HG02610 (cell line): ENCODE measurements around the gene MRPL37.

Experiments used
- ATAC-seq: cut with Tn5 transposase; IDR thresholded peaks from one replicate; pipeline ENCODE4 v1.9.1; 2021; ENCODE audit warnings: mild to moderate bottlenecking, moderate library complexity; ENCODE audit not compliant: unreplicated experiment

The MRPL37 gene

DNA sequence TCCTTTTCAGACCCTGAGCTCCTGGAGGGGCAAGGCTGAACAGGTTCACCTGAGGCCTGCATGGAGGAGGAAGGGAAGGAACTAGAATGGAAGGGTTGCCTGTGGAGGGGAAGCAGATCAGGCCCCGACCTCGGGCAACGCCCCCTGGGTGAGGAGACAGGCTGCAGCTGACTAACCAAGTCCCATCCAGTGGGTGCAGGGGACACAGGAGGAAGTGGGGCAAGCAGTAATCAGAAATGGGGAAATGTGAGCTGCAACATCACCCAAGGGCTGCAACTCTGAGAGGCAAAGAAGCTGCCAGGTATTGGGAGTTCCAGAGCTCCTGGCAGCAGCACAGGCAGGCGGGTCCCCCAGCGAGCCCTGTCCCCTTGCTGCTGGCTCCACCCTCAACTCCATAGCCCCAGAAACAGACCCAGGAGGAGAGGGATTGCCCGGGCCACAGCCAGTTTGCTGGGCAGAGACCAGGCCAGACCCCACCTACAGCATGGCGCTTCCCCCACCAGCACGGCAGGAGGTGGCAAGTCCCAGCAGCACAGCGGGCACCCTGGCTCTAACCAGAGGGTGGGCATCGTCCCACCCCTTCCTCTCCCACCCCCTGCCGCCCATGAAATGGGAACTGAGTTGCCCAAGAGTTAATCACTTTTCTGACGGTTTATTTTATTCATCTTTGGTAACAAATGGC is 38.5 kb downstream of the MRPL37 start:
- ATAC-seq: no peak

- ATAC-seq: no peak
These were observed 39.0 kb downstream of the MRPL37 start for GRCh38 chr1:54239035-54239383.

- no peak for ATAC-seq
These were observed 39.7 kb downstream of the MRPL37 start for GRCh38 chr1:54239631-54240031.

- ATAC-seq: no peak
These were observed 40.9 kb downstream of the MRPL37 start for GRCh38 chr1:54240741-54241335.

DNA sequence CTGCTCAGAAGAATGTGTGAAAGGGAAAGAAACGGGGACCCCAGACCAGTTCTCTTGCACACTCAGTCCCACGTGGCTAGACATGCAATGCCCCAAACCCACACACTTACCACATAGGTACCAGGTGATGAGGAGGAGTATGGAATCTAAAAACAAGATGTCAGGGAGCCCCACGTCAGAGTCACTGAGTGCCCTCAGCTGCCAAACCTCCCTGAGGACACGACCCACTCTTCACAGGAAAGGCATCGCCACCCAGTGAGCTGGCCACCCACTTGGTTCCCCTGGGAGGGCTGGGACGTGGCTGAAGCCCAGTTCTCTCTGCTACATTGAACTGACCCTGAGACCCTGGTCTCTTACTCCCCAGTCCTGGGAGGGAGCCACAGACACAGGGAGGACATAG is 41.4 kb downstream of the MRPL37 start:
- ATAC-seq: no peak

GRCh38 chr1:54243022-54243421 is 43.1 kb downstream of the MRPL37 start:
- no peak for ATAC-seq

DNA sequence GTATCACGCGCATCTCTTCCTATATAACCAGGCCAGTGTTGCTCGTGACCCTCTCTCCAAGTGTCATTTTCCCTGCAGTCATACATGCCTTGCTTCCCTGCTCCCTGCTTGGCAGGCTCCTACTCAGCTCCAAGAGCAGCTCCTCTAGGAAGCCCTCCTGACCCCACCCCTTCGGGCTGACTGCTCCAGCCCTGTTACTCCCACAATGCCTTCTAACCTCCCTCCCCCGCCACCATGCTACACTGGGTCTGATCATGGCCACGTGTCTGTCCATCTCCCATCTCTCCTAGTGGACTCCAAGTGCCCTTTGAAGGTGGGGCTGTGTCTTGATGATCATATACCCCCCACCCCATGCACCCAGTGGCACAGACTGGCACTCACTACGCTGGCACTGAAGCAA is 44.7 kb downstream of the MRPL37 start:
- no peak for ATAC-seq

DNA sequence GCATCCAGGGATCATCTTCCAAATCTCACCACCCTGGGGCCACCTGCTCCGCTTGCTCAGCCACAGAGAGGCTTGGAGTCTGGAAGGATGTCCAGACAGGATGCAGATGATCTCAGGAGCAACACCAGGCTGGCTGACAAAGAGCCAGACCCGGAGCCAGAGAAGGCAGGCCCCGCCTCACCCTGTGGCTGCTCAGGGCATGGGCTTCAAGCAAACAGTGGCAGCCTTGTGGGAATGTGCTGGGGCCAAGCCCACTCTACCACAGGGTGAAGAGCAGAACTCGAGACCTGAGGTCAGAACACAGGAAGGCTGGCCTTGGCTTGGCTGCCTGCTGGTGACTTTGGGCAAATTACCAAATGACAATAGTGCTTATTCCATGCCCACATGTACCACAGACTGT is 45.5 kb downstream of the MRPL37 start:
- ATAC-seq: no peak

GRCh38 chr1:54246116-54246721 is 46.3 kb downstream of the MRPL37 start:
- no peak for ATAC-seq

DNA sequence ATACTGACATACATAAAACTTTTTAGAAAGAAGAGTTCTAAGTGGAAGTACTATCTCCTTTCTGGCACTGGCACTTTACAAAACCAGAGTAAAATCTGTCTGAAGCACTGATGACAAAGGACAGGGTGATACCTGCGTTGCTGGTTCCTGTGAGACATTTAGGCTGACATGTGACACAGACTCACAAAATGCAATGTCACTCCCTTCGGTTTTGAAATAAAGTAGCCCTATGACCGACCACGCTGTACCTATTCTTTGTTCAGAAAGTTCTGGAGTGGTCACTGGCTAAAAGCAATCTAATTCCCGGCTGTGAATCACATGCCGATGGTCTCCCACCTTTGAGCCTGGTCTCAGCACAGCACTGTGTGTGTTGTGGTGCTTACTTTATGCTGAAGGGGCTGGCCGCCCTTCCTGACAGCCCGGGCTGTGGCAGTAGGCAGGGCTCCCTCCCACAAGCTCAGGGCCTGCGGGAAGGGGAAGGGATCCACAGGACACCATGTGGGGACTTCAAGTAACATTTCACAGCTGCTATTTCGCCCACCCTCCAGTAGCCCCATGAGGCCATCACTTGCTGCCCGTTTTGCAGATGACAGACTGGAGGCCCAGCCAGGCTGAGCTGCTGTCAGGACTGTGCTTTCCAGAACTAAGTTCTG is 48.0 kb downstream of the MRPL37 start:
- ATAC-seq: no peak

DNA sequence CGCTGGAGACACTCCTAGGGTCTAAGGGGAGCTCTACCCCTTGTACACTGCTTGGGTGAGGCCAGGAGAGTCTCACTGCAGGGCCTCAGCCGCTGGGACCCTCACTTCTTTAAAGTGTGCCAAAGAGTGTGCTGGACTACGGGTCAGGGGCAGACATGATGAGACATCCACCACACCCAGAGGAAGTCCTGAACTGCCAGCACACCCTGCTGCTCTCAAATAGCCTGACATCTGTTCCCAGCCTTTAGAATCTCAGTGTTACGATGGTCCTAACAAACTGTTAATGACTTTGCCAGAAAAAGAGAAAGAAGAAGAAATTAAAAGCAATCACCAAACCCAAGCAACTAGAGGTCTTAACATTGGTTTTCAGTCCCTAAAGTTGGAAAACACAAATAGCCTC is 49.0 kb downstream of the MRPL37 start:
- ATAC-seq: no peak

GRCh38 chr1:54249819-54250435 is 50.0 kb downstream of the MRPL37 start:
- ATAC-seq: no peak

DNA sequence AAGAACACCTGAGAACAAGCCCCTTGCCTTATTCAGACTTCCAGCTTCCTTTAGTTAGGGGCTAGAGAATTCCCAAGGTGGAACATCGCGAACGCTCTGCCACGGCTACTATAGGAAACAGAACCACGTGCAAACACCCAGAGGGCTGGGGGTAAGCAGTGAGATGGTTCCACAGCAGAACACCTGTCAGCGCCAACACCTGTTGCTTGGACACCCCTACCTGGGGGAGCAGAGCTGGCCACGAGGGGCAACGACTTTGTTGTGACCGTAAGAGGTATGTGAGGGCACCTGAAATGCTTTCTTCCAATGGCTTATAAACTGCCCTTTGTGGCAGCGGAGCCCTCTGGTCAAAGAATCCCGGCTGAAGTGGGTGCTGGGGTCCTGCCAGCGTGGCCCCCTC is 50.7 kb downstream of the MRPL37 start:
- ATAC-seq: no peak

DNA sequence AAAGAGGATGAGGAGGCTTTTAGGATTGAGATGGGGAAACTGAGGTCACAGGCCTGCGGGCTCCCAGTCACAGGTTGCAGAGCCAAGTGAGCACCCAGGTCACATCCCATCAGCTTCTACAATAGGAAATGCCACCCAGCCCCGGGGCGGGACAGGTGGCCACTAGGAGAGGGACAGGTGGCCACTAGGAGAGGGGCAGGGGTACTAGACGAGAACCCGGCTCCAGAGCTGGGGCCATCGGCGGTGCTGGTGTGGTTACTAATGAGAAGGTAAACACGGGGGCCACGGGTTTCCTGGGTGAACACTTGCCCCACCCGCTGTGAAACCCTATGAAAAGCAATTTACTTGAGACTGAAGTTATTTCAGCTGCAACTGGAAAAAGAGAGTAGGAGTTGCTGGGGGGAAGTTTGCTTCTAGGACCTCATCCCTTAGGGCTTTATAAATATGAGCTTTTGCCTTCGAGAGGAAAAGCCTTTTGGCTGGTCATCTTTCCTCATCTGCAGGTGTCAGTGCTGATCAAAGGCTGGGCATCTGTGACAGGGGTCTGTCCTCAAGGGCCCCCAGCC is 52.5 kb downstream of the MRPL37 start:
- no peak for ATAC-seq

- no peak for ATAC-seq
These were observed 53.5 kb downstream of the MRPL37 start for GRCh38 chr1:54253480-54253879.

GRCh38 chr1:54254055-54254454 is 54.1 kb downstream of the MRPL37 start:
- no peak for ATAC-seq

- no peak for ATAC-seq
These were observed 55.2 kb downstream of the MRPL37 start for GRCh38 chr1:54255026-54255702.

DNA sequence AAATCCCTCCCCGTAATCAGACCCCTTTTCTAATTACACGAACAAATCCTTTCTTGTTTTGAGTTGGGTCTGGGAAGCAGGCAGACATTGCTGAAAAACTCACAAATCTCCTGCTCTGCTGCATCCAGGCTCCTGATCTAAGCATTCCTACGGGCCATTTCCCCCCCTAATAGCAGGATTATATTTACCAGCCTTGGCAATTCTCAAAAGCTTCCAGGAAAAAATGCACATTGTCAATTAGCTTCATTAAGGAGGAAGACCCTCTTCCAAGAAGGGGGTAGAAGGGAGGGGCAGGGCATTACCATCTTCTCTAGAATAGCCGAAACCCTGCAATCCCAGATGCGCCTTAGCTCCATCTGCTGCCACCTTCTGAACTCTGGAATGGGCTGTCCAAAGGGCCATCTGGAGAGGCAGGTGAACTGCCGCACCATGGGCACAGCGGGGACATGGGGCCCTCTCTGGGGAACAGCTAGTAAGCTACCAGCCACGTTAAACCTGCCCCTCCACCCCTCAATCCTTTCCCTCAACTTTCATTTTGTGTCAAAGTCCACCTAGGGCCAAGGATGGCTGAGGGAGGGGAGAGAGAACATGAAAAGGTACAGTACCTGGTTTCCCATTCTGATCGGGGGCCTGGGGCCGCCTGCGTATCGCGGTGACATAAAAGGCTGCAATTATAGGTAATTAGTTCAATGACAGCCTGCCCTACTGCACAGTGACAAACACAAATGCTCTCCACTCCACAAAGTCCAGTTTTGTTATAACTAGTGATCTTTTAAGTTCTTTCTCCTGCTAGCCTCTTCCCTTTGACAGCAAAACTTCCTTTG is 56.8 kb downstream of the MRPL37 start:
- no peak for ATAC-seq

- no peak for ATAC-seq
These were observed 57.3 kb downstream of the MRPL37 start for GRCh38 chr1:54257346-54257620.

DNA sequence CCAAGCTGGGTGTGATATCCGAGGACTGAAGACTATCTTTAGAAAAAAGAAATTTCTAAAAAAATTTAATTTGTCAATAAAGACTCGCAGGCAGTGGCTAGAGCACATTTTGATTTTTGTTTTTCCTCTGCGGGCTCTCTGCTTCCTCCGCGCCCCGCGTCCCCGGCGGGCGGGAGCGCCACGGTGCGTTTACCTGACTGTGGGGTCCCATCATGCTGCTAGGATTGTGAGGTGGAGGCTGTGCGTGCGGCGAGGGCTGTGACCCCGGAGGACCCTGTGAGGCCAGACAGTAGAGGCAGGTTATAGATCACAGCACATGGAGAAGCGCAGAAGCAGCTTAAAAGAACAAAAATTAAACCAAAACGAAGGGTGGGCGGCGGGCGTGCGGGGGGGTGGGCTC is 57.9 kb downstream of the MRPL37 start:
- ATAC-seq: no peak
